Fibroblast of pulmonary artery (primary cell): ENCODE results near the gene MAP1LC3B.

Source experiments
- DNase-seq: peaks from one replicate; pipeline ENCODE4 v3.0.0-alpha.2; 2010; ENCODE audit warnings: low read depth
- H3K4me3 ChIP-seq: replicated peaks from 2 replicates; pipeline ENCODE4 v1.5.1; 2011; ENCODE audit warnings: low read depth, mild to moderate bottlenecking, control low read depth, low read length, moderate library complexity
- TF ChIP-seq, protein P1 (sequence below): IDR thresholded peaks from 2 replicates; pipeline ENCODE4 v1.5.1; 2011; ENCODE audit warnings: mild to moderate bottlenecking, control low read depth, low read length, inconsistent platforms; ENCODE audit errors: missing control alignments

Gene MAP1LC3B

DNA sequence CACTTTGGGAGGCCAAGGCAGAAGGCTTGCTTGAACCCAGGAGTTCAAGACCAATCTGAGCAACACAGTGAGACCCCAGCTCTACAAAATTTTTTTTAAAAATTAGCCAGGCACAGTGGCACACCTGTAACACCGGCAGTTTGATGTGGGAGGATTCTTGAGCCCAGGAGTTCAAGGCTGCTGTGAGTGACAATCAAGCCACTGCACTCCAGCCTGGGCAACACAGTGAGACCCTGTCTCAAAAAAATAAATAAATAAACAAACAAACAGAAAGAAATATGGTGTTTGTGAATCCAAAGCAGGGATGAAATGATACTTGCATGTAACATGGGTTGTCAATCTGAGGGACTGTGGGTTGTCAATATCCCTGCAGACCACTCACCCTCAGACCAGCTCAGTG is 25.2 kb upstream of the MAP1LC3B start:
- DNase-seq, result no peak
- TF ChIP-seq, protein P1, sequence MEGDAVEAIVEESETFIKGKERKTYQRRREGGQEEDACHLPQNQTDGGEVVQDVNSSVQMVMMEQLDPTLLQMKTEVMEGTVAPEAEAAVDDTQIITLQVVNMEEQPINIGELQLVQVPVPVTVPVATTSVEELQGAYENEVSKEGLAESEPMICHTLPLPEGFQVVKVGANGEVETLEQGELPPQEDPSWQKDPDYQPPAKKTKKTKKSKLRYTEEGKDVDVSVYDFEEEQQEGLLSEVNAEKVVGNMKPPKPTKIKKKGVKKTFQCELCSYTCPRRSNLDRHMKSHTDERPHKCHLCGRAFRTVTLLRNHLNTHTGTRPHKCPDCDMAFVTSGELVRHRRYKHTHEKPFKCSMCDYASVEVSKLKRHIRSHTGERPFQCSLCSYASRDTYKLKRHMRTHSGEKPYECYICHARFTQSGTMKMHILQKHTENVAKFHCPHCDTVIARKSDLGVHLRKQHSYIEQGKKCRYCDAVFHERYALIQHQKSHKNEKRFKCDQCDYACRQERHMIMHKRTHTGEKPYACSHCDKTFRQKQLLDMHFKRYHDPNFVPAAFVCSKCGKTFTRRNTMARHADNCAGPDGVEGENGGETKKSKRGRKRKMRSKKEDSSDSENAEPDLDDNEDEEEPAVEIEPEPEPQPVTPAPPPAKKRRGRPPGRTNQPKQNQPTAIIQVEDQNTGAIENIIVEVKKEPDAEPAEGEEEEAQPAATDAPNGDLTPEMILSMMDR, result no peak
- no peak overlapping the region for H3K4me3 ChIP-seq

DNA sequence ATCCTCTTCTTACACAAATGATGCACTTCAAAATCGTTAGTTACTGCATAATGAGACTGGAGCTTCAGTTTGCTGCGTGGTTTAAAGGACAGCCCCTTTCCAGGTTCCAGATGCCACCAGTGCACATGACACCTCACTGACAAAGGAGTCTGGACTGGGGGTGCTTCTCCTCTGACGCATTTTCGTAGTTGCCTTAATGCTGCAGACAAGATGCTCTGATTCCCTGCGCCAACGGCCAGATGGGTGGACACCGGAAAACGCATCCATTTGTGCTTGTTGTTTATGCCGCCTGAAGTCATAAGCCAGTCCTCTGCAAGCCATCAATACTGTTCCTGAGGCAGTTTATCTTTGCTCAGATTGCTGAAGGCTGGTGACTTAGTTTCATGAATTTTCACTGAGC is 24.6 kb upstream of the MAP1LC3B start:
- DNase-seq, result no peak
- TF ChIP-seq, protein P1, result no peak
- H3K4me3 ChIP-seq, result no peak overlapping the region

DNA sequence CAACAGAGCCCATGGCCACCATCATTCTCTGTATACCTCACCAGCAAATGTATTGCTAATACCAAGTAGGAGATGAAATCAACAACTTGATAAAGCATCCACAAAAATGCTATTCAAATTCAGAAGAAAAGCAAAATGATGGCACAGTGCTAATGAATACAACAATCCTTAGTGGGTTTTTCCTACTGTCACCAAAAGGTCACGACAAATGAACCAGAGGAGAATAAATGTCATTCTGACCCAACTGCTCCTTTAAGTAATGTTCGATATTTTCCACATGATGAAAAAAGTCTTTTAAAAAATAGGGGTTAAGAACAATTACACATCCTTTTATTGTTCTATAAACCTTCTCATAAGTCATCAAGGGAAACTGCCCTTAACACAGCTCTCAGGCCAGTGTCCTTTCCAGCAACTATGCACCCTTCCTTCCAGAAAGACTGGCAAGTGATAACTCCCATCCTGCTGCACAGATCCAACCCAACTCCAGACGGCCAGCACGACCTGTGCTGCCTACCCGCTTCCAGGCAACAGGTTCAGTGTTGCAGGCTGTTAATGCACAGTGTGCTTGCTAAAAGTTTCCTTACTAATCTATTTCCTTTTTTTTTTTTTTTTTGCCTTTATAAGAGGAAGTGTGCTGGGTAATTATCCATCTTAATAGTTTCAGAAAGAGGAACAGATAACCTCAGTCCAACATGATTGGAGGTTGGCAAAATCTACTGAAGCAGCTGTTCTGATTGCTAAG is 23.9 kb upstream of the MAP1LC3B start:
- TF ChIP-seq, protein P1, result no peak
- no peak overlapping the region for H3K4me3 ChIP-seq
- DNase-seq, result no peak

DNA sequence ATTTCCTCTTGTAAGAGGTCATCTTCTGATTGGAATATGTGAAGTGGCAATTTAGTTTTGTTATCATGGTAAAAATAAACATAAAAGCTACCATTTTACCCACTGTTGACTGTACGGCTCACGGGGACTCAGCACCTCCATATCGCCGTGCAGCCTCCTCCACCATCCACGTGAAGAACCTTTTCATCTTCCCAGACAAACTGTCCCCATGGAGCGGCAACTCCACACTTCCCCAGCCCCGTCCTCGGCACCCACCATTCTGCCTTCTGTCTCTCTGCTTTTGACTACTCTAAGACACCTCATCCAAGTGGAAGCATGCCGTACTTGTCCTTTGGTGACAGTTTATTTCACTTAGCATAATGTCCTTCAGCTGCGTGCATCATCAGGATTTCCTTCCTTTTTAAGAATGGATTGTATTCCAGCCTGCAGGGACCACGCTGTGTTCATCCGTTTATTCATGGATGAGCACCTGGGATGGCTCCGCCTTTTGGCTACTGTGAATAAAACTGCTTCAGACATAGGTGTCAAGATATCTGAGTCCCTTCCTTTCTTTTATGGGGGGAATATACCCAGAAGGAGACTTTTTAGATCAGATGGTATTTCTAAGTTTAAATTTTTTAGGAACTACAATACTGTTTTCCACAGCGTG is 22.9 kb upstream of the MAP1LC3B start:
- no peak for DNase-seq
- TF ChIP-seq, protein P1, result no peak
- no peak overlapping the region for H3K4me3 ChIP-seq

DNA sequence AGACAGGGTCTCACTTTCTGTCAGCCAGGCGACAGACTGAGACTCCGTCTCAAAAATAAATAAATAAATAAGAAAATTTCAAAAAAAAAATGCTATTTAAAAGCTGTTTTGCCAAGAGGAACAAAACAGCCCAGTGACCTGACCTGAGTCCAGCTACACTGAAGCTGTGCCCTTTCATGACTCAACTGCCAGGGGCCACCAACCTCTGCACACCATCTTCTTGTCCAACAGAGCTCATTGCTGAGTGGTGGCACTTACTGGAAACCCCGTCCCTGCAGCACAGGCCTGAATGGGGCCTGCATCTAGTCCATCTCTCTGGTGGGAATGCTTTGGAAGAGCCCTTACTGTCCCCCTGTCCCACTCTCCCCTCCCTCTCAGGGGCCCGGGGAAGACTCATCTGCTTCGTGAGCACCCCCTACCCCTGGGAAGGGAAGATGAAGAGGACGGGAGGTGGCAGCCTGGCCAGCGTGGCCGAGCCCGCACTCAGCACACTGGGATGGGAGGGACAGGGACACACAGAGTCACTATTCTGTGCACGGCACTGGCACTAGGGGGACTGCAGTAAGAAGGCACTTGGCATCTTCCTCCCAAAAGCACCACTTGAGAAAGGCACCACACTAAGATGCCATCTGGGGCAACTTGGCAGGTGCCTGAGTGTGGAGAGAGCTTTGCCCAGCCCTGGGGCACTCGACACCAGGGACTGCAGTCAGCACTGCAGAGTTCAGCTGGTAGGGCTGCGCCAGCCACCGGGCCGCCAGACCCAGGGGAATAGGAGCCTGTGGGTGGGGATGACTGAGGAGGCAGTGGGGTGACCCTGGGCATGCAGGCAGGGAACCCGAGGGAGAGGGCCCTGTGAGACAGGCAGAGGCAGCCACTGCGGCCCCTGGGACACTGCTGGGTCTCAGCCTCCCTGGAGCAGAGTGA is 22.1 kb upstream of the MAP1LC3B start:
- no peak for DNase-seq
- TF ChIP-seq, protein P1, result no peak
- no peak overlapping the region for H3K4me3 ChIP-seq

DNA sequence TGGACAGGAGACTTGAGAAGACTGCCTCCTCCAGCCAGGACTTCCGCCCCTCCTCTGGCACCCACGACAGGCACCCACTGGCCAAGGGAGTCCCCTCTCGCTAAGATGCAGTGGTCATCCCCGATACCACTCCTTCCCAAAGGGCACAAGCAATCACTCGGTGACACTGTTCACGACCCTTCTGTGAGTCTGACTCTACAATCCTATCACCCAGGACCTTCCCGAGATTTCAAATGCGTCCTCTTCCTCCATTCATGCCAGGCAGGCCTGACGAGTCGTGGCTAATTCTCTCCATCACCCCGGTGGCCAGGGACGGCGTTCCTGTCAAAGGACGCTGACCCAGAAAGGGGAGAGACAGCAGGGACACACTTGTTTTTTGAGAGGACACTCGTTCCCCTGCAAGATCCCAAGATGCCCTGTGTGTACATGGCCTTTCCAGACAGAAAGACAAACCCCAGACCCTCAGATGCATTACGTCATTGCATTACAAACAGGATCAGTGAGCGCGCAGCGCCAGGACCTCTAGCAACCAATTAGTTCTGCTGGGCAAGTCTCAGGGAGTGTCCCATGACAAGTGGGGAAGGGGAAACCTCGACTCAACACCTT is 20.8 kb upstream of the MAP1LC3B start:
- TF ChIP-seq, protein P1, result no peak
- no peak for DNase-seq
- H3K4me3 ChIP-seq, result no peak overlapping the region
